ENCODE results near the gene PYCARD. TPM values are rescaled to one million over a fixed set of nuclear protein-coding genes. Genes with fewer than 3 reads are reported as not detected.

The PYCARD gene
- total and polyA plus RNA-seq, 2 donors from 2014 or later: 14.8 to 26.5 TPM

DNA sequence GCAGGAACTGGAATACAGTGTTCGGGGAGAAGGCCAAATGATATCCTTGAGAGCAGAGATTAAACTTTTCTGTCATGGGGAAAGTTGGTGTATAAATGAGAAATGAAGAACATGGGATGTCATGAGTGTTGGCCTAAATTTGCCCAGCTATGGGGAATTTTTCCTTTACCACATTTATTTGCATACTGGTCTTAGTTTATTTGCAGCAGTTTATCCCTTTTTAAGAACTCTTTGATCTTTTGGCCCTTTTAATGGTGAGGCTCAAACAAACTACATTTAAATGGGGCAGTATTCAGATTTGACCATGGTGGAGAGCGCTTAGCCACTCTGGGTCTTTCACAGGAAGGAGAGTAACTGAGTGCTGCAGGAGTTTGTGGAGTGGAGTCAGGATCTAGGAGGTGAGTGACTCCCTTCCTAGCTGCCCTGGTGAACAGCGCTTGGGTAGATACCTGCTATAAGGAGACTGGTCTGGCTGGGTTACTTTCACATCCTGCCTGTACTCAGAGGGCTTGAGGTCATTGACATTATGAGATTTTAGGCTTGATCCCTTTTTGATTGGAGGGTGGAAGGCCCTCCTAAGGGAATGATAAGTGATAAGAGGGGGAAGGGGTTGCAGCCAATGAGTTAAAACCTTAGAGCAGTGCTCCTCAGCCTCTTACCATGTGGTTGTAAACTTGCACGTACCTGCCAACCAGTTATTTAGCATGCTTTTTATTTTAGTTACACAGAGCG, 10.7 kb downstream of the PYCARD start:
- Histone ChIP-seq H3K36me3 (ENCODE audit: control insufficient read depth in 2 of 3, insufficient read depth in 3 of 3, low read length in 3 of 3) (peaks cover 36 to 67% (median 59%) of the 10 kb centered on the region in 3 donors), H3K4me3 (ENCODE audit: low read length in 3 of 3) (no peak overlapping the region), H3K9me3 (ENCODE audit: control insufficient read depth in 2 of 3, insufficient read depth in 1 of 3, low read length in 3 of 3) (no peaks in the 10 kb centered on the region), H3K4me1 (ENCODE audit: control insufficient read depth in 2 of 3, insufficient read depth in 2 of 3, low read depth in 1 of 3, low read length in 3 of 3) (no peaks in the 10 kb centered on the region), H3K27me3 (ENCODE audit: control insufficient read depth, insufficient read depth, low read length) (no peaks in the 10 kb centered on the region), H3K27ac (ENCODE audit: low read depth in 2 of 2, low read length in 2 of 2) (no peak overlapping the region), H3K9ac (ENCODE audit: low read length in 3 of 3) (no peak overlapping the region)
- FAIRE-seq: no peak
- no peak for DNase-seq
- intact Hi-C loops (cut with DNase I): no loop called here
- TF ChIP-seq, protein P1, sequence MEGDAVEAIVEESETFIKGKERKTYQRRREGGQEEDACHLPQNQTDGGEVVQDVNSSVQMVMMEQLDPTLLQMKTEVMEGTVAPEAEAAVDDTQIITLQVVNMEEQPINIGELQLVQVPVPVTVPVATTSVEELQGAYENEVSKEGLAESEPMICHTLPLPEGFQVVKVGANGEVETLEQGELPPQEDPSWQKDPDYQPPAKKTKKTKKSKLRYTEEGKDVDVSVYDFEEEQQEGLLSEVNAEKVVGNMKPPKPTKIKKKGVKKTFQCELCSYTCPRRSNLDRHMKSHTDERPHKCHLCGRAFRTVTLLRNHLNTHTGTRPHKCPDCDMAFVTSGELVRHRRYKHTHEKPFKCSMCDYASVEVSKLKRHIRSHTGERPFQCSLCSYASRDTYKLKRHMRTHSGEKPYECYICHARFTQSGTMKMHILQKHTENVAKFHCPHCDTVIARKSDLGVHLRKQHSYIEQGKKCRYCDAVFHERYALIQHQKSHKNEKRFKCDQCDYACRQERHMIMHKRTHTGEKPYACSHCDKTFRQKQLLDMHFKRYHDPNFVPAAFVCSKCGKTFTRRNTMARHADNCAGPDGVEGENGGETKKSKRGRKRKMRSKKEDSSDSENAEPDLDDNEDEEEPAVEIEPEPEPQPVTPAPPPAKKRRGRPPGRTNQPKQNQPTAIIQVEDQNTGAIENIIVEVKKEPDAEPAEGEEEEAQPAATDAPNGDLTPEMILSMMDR (IDR thresholded peaks at IDR 0.05; ENCODE audit: borderline replicate concordance, extremely low read depth, insufficient read depth): no peak

DNA sequence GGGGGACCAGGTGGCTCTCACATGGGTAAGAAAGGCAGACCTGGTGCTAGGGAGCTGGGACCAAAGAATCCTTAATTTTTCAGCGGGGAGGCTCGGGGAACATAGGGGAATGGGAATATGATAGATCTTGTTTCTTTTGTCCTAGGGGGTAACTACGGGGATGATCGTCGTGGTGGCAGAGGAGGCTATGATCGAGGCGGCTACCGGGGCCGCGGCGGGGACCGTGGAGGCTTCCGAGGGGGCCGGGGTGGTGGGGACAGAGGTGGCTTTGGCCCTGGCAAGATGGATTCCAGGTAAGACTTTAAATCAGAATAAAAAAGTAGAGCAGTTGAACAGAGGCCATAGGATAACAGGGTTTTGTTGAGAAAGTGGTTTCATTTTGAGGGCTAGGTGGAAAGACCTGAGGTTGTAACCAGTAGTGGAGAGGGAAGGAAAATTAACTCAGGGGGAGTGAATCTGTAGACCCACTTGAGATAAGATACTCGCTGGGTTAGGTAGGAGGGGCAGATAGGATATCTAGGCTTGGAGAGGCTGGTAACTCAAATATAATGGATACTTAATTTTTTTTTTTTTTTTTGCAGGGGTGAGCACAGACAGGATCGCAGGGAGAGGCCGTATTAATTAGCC, 11.6 kb downstream of the PYCARD start:
- H3K27ac ChIP-seq (ENCODE audit: low read depth in 2 of 2, low read length in 2 of 2): no peak overlapping the region
- no peak overlapping the region for H3K9ac ChIP-seq (ENCODE audit: low read length in 3 of 3)
- FAIRE-seq (no peak), DNase-seq (no peak)
- H3K36me3 ChIP-seq (ENCODE audit: control insufficient read depth in 2 of 3, insufficient read depth in 3 of 3, low read length in 3 of 3): peaks cover 39 to 73% (median 69%) of the 10 kb centered on the region in 3 donors
- intact Hi-C loops (cut with DNase I): no loop called here
- H3K4me3 ChIP-seq (ENCODE audit: low read length in 3 of 3): no peak overlapping the region
- TF ChIP-seq, protein P1 (IDR thresholded peaks at IDR 0.05; ENCODE audit: borderline replicate concordance, extremely low read depth, insufficient read depth): no peak
- H3K27me3 ChIP-seq (ENCODE audit: control insufficient read depth, insufficient read depth, low read length): no peaks in the 10 kb centered on the region
- H3K4me1 ChIP-seq (ENCODE audit: control insufficient read depth in 2 of 3, insufficient read depth in 2 of 3, low read depth in 1 of 3, low read length in 3 of 3): no peaks in the 10 kb centered on the region
- no peaks in the 10 kb centered on the region for H3K9me3 ChIP-seq (ENCODE audit: control insufficient read depth in 2 of 3, insufficient read depth in 1 of 3, low read length in 3 of 3)

DNA sequence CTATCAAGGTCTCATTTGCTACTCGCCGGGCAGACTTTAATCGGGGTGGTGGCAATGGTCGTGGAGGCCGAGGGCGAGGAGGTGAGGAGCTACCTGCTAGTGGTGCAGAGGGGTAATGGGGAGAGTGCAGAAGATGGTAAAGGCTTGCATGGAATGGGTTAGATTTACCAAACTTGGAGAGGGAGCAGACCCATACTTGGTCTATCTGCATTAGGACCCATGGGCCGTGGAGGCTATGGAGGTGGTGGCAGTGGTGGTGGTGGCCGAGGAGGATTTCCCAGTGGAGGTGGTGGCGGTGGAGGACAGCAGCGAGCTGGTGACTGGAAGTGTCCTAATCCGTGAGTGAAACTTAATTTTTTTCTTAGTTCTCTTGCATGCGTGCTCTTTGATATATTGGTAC, 12.5 kb downstream of the PYCARD start:
- no peak overlapping the region for H3K27ac ChIP-seq (ENCODE audit: low read depth in 2 of 2, low read length in 2 of 2)
- FAIRE-seq (no peak), DNase-seq (no peak)
- H3K36me3 ChIP-seq (ENCODE audit: control insufficient read depth in 2 of 3, insufficient read depth in 3 of 3, low read length in 3 of 3): peaks cover 44 to 79% (median 75%) of the 10 kb centered on the region in 3 donors
- no peaks in the 10 kb centered on the region for H3K9me3 ChIP-seq (ENCODE audit: control insufficient read depth in 2 of 3, insufficient read depth in 1 of 3, low read length in 3 of 3)
- H3K9ac ChIP-seq (ENCODE audit: low read length in 3 of 3): no peak overlapping the region
- H3K4me1 ChIP-seq (ENCODE audit: control insufficient read depth in 2 of 3, insufficient read depth in 2 of 3, low read depth in 1 of 3, low read length in 3 of 3): no peaks in the 10 kb centered on the region
- TF ChIP-seq, protein P1 (IDR thresholded peaks at IDR 0.05; ENCODE audit: borderline replicate concordance, extremely low read depth, insufficient read depth): no peak
- H3K4me3 ChIP-seq (ENCODE audit: low read length in 3 of 3): no peak overlapping the region
- intact Hi-C loops (cut with DNase I): no loop called here
- H3K27me3 ChIP-seq (ENCODE audit: control insufficient read depth, insufficient read depth, low read length): no peaks in the 10 kb centered on the region

All from kidney (tissue), 14 donors.